Inferior parietal cortex (tissue), 1 donor: ENCODE results near the gene TSFM.

Source experiments
- DNase-seq: peaks from one replicate; pipeline ENCODE4 v3.0.0-alpha.2; 2016; ENCODE audit errors: extremely low spot score

The TSFM gene

GRCh38 chr12:57782608-57783465 is at the start of gene TSFM:
TSS of gene TSFM (plus strand) at chr12:57782787. CDS start at chr12:57782802, 15 bp downstream.
- peak; percentile 98 for DNase-seq

GRCh38 chr12:57733928-57734327 is 48.7 kb upstream of the TSFM start:
- DNase-seq = no peak

- DNase-seq = no peak
Measured at GRCh38 chr12:57734591-57734990, 48.0 kb upstream of the TSFM start.

GRCh38 chr12:57735198-57735855 is 47.3 kb upstream of the TSFM start:
- DNase-seq = no peak

- no peak for DNase-seq
Measured at GRCh38 chr12:57735952-57736740, 46.4 kb upstream of the TSFM start.

- no peak for DNase-seq
Measured at GRCh38 chr12:57736741-57737466, 45.7 kb upstream of the TSFM start.

- no peak for DNase-seq
Measured at GRCh38 chr12:57737467-57738460, 44.8 kb upstream of the TSFM start.

- DNase-seq = no peak
Measured at GRCh38 chr12:57738661-57739237, 43.8 kb upstream of the TSFM start, which contains the start of gene AGAP2. TSS of gene AGAP2 (minus strand) at chr12:57738742. CDS start at chr12:57738246, 496 bp downstream.

- DNase-seq = no peak
Measured at GRCh38 chr12:57739387-57739786, 43.2 kb upstream of the TSFM start.

GRCh38 chr12:57739914-57740538 is 42.6 kb upstream of the TSFM start:
- DNase-seq = no peak

- DNase-seq = no peak
Measured at GRCh38 chr12:57740656-57741412, 41.8 kb upstream of the TSFM start.

- DNase-seq = no peak
Measured at GRCh38 chr12:57741413-57741789, 41.2 kb upstream of the TSFM start.

GRCh38 chr12:57741844-57742738 is 40.5 kb upstream of the TSFM start:
- DNase-seq = no peak

GRCh38 chr12:57743769-57744168 is 38.8 kb upstream of the TSFM start:
- DNase-seq = no peak

- DNase-seq = no peak
Measured at GRCh38 chr12:57744194-57744776, 38.3 kb upstream of the TSFM start.

GRCh38 chr12:57744777-57745484 is 37.7 kb upstream of the TSFM start, which contains the start of gene TSPAN31:
TSS of gene TSPAN31 (plus strand) at chr12:57745039. CDS start at chr12:57745155, 116 bp downstream.
- DNase-seq = peak; percentile 98

- no peak for DNase-seq
Measured at GRCh38 chr12:57745485-57745881, 37.1 kb upstream of the TSFM start.
